Activated CD8-positive, alpha-beta memory T cell treated with anti-CD3 and anti-CD28 coated beads for 1 hour (primary cell): Measurements from ENCODE around the gene CDC25B.

ENCODE experiments used
- DNase-seq, 2 donors: peaks; one replicate each; pipeline ENCODE4 v3.0.0-alpha.2; 2020; ENCODE audit warnings: low read depth in 1 of 2; ENCODE audit errors: extremely low read depth in 1 of 2

Gene CDC25B

GRCh38 chr20:3802524-3803239 lies 6.6 kb downstream of the CDC25B start:
- no peak for DNase-seq

GRCh38 chr20:3803289-3803688 lies 7.2 kb downstream of the CDC25B start:
- DNase-seq, result no peak

- DNase-seq, result no peak
Measured at GRCh38 chr20:3803854-3804253, 7.7 kb downstream of the CDC25B start.

GRCh38 chr20:3804254-3804751 lies 8.2 kb downstream of the CDC25B start:
- DNase-seq, result no peak

GRCh38 chr20:3804781-3805180 lies 8.7 kb downstream of the CDC25B start:
- DNase-seq, result no peak

GRCh38 chr20:3808544-3808943 lies 12.4 kb downstream of the CDC25B start:
- DNase-seq, result no peak

GRCh38 chr20:3811467-3812258 lies 15.6 kb downstream of the CDC25B start:
- peak; percentile 84 to 88 for DNase-seq

- no peak for DNase-seq
Measured at GRCh38 chr20:3812259-3812681, 16.2 kb downstream of the CDC25B start.

- no peak for DNase-seq
Measured at GRCh38 chr20:3812975-3813847, 17.1 kb downstream of the CDC25B start.

GRCh38 chr20:3813848-3814581 lies 17.9 kb downstream of the CDC25B start:
- no peak for DNase-seq

GRCh38 chr20:3814928-3815495 lies 18.9 kb downstream of the CDC25B start:
- no peak for DNase-seq

- DNase-seq, result no peak
Measured at GRCh38 chr20:3815703-3816315, 19.7 kb downstream of the CDC25B start.

- DNase-seq, result no peak
Measured at GRCh38 chr20:3818155-3819151, 22.3 kb downstream of the CDC25B start.

- DNase-seq, result no peak
Measured at GRCh38 chr20:3819411-3820047, 23.4 kb downstream of the CDC25B start.

GRCh38 chr20:3820048-3820900 lies 24.2 kb downstream of the CDC25B start, which contains the start of gene AP5S1:
TSS of gene AP5S1 (plus strand) at chr20:3820547. CDS start at chr20:3822118, 1,571 bp downstream.
- peak; percentile 82 to 83 for DNase-seq

GRCh38 chr20:3820901-3821727 lies 25.0 kb downstream of the CDC25B start:
- DNase-seq, result no peak
